ENCODE measurements around the gene PTPRA. TPM values are rescaled to one million over a fixed set of nuclear protein-coding genes. Genes with fewer than 3 reads are reported as not detected.

Gene PTPRA
- total and polyA plus RNA-seq, 2 of the 13 experiments (the other 11 are each of a cell fraction or from before 2014, with no cell fraction given): 47.2 to 127 TPM

GRCh38 chr20:2919518-2920245 is 46.4 kb downstream of the PTPRA start (continued):
- TF ChIP-seq TEF (CRISPR knock-in tag; IDR thresholded peaks at IDR 0.05): no peak
- TF ChIP-seq POLR2G (IDR thresholded peaks at IDR 0.05; ENCODE audit: low read depth, low read length): no peak
- no peak for TF ChIP-seq MLX (CRISPR knock-in tag; IDR thresholded peaks at IDR 0.05)
- no peak for TF ChIP-seq ZBTB21 (CRISPR knock-in tag; IDR thresholded peaks at IDR 0.05)
- TF ChIP-seq HMG20B (CRISPR knock-in tag; conservative IDR thresholded peaks at IDR 0.05): no peak
- 0 out of 2 replicates have a peak, but pooled peaks have one; percentile 46 for TF ChIP-seq HNF1B (CRISPR knock-in tag; IDR thresholded peaks at IDR 0.05)
- TF ChIP-seq LBX2 (CRISPR knock-in tag; IDR thresholded peaks at IDR 0.05; ENCODE audit: borderline replicate concordance): no peak
- no peak for TF ChIP-seq CREBL2 (CRISPR knock-in tag; IDR thresholded peaks at IDR 0.05; ENCODE audit: borderline replicate concordance)
- TF ChIP-seq PHF5A (CRISPR knock-in tag; IDR thresholded peaks at IDR 0.05; ENCODE audit: low read depth, unreplicated experiment): no peak
- TF ChIP-seq MXD1 (CRISPR knock-in tag; IDR thresholded peaks at IDR 0.05): no peak
- no peak for TF ChIP-seq ZNF430 (CRISPR knock-in tag; IDR thresholded peaks at IDR 0.05)
- TF ChIP-seq ZNF383 (CRISPR knock-in tag; IDR thresholded peaks at IDR 0.05; ENCODE audit: borderline replicate concordance): no peak
- TF ChIP-seq NFIC (IDR thresholded peaks at IDR 0.05; ENCODE audit: low read length): no peak
- TF ChIP-seq HOMEZ (CRISPR knock-in tag; IDR thresholded peaks at IDR 0.05; ENCODE audit: low read depth): peak; percentile 17; the same call in 1 of the 2 replicates
- no peak for TF ChIP-seq ELK4 (CRISPR knock-in tag; IDR thresholded peaks at IDR 0.05; ENCODE audit: borderline replicate concordance)
- TF ChIP-seq MZF1 (CRISPR knock-in tag; IDR thresholded peaks at IDR 0.05; ENCODE audit: borderline replicate concordance): no peak
